AG08396 (cell line): Measurements from ENCODE around the gene NEXN.

Source experiments
- DNase-seq: peaks from one replicate; pipeline ENCODE4 v3.0.0; 2012; ENCODE audit warnings: low spot score, mixed read lengths

NEXN gene

GRCh38 chr1:77888081-77888780 lies at the start of gene NEXN:
Gene NEXN, plus strand, starts transcription at chr1:77888624. Its CDS starts 27,483 bp downstream, at chr1:77916107.
- peak; percentile 79 for DNase-seq

- DNase-seq, result no peak
These were observed 46.9 kb upstream of the NEXN start for GRCh38 chr1:77841574-77841973.

- no peak for DNase-seq
These were observed 42.5 kb upstream of the NEXN start for GRCh38 chr1:77845951-77846350.

- no peak for DNase-seq
These were observed 41.5 kb upstream of the NEXN start for GRCh38 chr1:77846966-77847365.

GRCh38 chr1:77847621-77848080 lies 40.8 kb upstream of the NEXN start:
- no peak for DNase-seq

- DNase-seq, result no peak
These were observed 38.3 kb upstream of the NEXN start for GRCh38 chr1:77850082-77850481.

GRCh38 chr1:77857552-77857951 lies 30.9 kb upstream of the NEXN start:
- peak; percentile 26 for DNase-seq

GRCh38 chr1:77858725-77859124 lies 29.7 kb upstream of the NEXN start:
- DNase-seq, result no peak

GRCh38 chr1:77859248-77859647 lies 29.2 kb upstream of the NEXN start:
- no peak for DNase-seq

GRCh38 chr1:77866296-77866695 lies 22.1 kb upstream of the NEXN start:
- DNase-seq, result no peak

- no peak for DNase-seq
These were observed 15.8 kb upstream of the NEXN start for GRCh38 chr1:77872645-77873044.

GRCh38 chr1:77873461-77873860 lies 15.0 kb upstream of the NEXN start:
- DNase-seq, result no peak

- DNase-seq, result peak; percentile 29
These were observed 13.5 kb upstream of the NEXN start for GRCh38 chr1:77874804-77875445.

- DNase-seq, result no peak
These were observed 11.5 kb upstream of the NEXN start for GRCh38 chr1:77876884-77877283.

GRCh38 chr1:77881061-77881460 lies 7.4 kb upstream of the NEXN start:
- DNase-seq, result no peak

- no peak for DNase-seq
These were observed 6.0 kb upstream of the NEXN start for GRCh38 chr1:77882411-77882810.

GRCh38 chr1:77888781-77889642 lies 588 bp downstream of the NEXN start:
- DNase-seq, result peak; percentile 64

GRCh38 chr1:77889671-77890070 lies 1.2 kb downstream of the NEXN start:
- peak; percentile 68 for DNase-seq

GRCh38 chr1:77891200-77891599 lies 2.8 kb downstream of the NEXN start:
- no peak for DNase-seq

- DNase-seq, result no peak
These were observed 11.4 kb downstream of the NEXN start for GRCh38 chr1:77899647-77900320.

- peak; percentile 18 for DNase-seq
These were observed 12.4 kb downstream of the NEXN start for GRCh38 chr1:77900687-77901293.

GRCh38 chr1:77905603-77906002 lies 17.2 kb downstream of the NEXN start:
- DNase-seq, result no peak
